ENCODE measurements around the gene MACROH2A2. TPM values are rescaled to one million over a fixed set of nuclear protein-coding genes. Genes with fewer than 3 reads are reported as not detected.
"Not testable (repeated sequence)": the region's sequence is repeated elsewhere in the genome, so short reads cannot be mapped to it uniquely, and the experiment has no call there.

MACROH2A2 gene
- 1 to 10 TPM; 4.9 to 5.0 TPM for total RNA-seq

DNA sequence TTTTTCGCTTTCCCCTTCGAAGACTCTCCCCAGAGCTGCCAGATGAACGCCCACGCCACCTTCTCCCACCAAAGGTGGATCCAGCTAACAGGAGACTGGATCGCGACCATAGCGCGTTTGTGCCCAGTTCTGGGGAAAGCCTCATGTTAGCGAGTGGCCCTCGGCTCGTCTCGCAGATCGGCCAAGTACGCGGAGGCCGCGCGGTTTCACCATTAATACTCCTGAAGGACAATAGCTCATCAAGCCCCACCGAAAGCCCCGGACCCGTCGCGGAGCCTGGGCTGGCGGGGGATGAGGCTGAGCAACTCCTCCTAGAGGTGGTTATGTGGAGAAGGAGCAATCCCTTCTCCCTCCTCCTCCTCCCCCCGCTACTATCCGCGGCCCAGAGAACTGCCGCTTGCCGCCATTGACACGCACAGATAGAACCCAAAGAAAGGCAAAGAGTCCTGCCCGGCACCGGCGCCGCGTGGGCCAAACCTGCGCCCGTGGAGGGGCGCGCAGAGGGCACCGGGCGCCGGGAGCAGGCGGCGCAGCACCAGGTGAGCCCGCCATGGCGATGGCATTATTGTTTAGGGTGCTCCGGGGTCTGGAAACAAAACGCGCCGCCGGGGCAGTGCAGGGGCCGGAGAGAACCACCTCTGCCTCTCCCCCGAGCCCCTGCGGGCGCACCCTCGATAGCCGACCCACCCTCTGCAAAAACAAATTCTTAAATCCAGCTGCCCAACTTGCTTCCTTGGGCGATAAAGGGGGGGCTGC, at the start of gene MACROH2A2:
Gene MACROH2A2, plus strand, starts transcription at position 385 of the 756 bp plus-strand sequence. CDS start 22,813 bp downstream, outside the sequence.
- DNase-seq, result peak; percentile 13
- Mint-ChIP-seq H3K9me3 (no peaks in the 10 kb centered on the region), H3K36me3 (ENCODE audit: low read depth) (no peaks in the 10 kb centered on the region), H3K27me3 (peaks cover 67% of the 10 kb centered on the region), H3K4me1 (peaks cover 8% of the 10 kb centered on the region), H3K4me3 (peak within 1 kb of the TSS; percentile 80), H3K27ac (peak within 1 kb of the TSS; percentile 27)
- ChIA-PET CTCF (no interaction called here), POLR2A (no interaction called here)

DNA sequence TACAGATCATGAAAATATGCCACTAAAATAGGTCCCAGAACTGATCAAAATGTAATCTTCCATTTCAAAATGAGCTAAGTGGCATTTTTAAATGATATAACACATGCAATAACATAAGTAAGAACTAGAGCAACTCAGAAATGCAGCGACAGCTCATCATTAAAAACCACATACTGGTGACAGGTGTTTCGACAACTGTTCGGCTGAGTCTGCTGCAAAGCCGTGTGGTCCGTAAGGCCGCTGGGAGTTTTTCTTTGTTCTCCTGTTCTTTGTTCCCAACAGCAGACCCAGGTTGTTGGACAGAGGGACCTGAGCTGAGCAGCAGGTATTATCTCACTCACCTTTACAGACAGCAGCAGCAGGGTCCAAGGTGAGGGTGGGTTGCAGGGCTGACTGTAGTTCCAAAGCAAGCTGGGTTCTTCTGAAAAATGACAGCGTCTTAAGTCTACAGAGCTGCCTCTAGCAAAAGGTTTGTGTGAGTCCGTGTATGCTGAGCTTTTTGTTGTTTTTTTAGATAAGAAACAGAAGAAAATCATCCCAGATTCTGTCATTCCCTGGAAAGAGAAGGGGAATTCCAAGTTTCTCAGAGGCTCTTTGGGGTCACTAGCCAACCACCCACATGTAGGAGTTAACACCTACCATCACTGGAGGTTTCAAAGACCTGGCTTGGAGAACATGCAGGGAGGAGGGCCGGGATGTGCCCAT, 45.4 kb upstream of the MACROH2A2 start:
- CTCF ChIA-PET, result no interaction called here
- Mint-ChIP-seq H3K27me3 (peaks cover 53% of the 10 kb centered on the region), H3K4me3 (no peak overlapping the region), H3K36me3 (ENCODE audit: low read depth) (no peaks in the 10 kb centered on the region), H3K4me1 (no peaks in the 10 kb centered on the region), H3K9me3 (no peaks in the 10 kb centered on the region), H3K27ac (no peak overlapping the region)
- POLR2A ChIA-PET, result no interaction called here
- DNase-seq, result no peak

DNA sequence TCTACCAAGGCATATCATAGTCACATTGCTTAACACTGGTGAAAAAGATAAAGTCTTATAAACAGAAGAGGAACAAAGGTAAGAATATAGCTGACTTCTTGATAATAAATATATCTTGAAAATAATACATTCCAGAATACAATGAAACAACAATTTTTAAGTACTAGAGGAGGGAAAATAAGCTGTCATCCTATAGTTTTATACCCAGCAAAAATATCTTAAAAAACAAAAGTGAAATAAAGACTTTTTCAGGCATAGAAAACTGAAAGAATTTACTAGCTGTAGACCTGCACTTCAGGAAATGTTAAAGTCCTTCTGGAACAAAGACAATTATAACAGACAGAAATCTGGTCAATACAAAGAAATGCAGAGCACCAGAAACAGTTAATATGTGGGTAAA, 21.4 kb upstream of the MACROH2A2 start:
- Mint-ChIP-seq H3K4me3 (no peak overlapping the region), H3K27ac (no peak overlapping the region)

GRCh38 chr10:70032667-70033289, 19.9 kb upstream of the MACROH2A2 start:
- H3K27ac Mint-ChIP-seq, result no peak overlapping the region
- ChIA-PET POLR2A (no interaction called here), CTCF (no interaction called here)
- H3K36me3 Mint-ChIP-seq (ENCODE audit: low read depth), result no peaks in the 10 kb centered on the region
- no peaks in the 10 kb centered on the region for H3K4me1 Mint-ChIP-seq
- DNase-seq, result no peak
- H3K4me3 Mint-ChIP-seq, result no peak overlapping the region
- H3K27me3 Mint-ChIP-seq, result peaks cover 31% of the 10 kb centered on the region
- peaks cover 15% of the 10 kb centered on the region for H3K9me3 Mint-ChIP-seq

More for the DNA sequence above, 21.4 kb upstream of the MACROH2A2 start:
- H3K36me3 Mint-ChIP-seq (ENCODE audit: low read depth), result no peaks in the 10 kb centered on the region
- ChIA-PET CTCF (interaction anchor here (1.1 kb wide), 1 partner anchor 14 kb away, joined by 3 read pairs; no protein-coding TSS in a partner anchor), POLR2A (no interaction called here)
- peaks cover 15% of the 10 kb centered on the region for H3K9me3 Mint-ChIP-seq
- no peak for DNase-seq
- H3K4me1 Mint-ChIP-seq, result no peaks in the 10 kb centered on the region
- H3K27me3 Mint-ChIP-seq, result peaks cover 31% of the 10 kb centered on the region

- peaks cover 19% of the 10 kb centered on the region for H3K9me3 Mint-ChIP-seq
- H3K36me3 Mint-ChIP-seq (ENCODE audit: low read depth), result no peaks in the 10 kb centered on the region
- no peak overlapping the region for H3K4me3 Mint-ChIP-seq
- DNase-seq, result no peak
- no peak overlapping the region for H3K27ac Mint-ChIP-seq
- no peaks in the 10 kb centered on the region for H3K4me1 Mint-ChIP-seq
- ChIA-PET POLR2A (no interaction called here), CTCF (no interaction called here)
- H3K27me3 Mint-ChIP-seq, result peaks cover 28% of the 10 kb centered on the region
Observed at GRCh38 chr10:70034232-70034631, 18.4 kb upstream of the MACROH2A2 start.

DNA sequence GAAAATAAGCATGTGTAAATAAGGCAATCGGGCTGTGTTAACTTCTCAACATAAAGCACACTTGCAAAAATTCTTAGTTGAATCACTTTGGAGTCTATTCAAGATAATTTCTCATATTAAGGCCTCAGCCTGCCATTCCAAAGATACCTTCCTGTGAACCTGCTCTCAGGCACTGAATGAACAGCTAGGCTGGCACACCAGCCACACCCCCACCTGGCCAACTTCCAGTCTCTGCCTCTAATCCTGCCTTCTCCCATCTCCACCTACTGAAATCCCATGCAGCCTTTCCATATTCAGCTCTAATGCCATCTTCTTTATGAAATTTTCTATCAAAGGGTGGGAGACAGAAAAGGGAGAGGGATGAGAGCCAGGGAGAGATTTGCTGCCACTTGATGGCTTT, 17.1 kb upstream of the MACROH2A2 start:
- DNase-seq, result no peak
- Mint-ChIP-seq H3K4me3 (no peak overlapping the region), H3K27me3 (peaks cover 29% of the 10 kb centered on the region), H3K9me3 (peaks cover 19% of the 10 kb centered on the region), H3K36me3 (ENCODE audit: low read depth) (no peaks in the 10 kb centered on the region), H3K27ac (no peak overlapping the region), H3K4me1 (no peaks in the 10 kb centered on the region)
- ChIA-PET POLR2A (no interaction called here), CTCF (no interaction called here)

DNA sequence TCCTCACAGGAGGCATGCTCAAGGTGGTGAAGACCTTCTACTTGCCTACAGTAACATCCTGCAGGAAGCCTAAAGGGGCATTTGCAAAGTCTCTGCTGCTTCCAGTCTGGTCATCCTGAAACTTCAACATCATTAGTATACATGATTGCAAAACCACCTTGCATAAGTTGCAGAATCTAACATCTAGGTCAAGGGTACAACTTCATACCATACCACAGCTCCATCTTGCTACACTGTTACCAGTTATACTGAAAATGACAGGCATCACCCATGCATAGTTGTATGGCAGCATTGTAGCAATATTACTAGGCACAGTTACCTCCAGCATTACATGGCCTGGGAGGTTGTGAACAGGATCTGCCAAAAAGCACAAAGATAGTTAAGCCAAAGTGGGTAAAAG, 13.7 kb upstream of the MACROH2A2 start:
- Mint-ChIP-seq H3K9me3 (peaks cover 21% of the 10 kb centered on the region), H3K4me1 (no peaks in the 10 kb centered on the region), H3K27ac (no peak overlapping the region), H3K36me3 (ENCODE audit: low read depth) (no peaks in the 10 kb centered on the region), H3K4me3 (no peak overlapping the region), H3K27me3 (peaks cover 19% of the 10 kb centered on the region)
- ChIA-PET CTCF (no interaction called here), POLR2A (no interaction called here)
- DNase-seq, result no peak

DNA sequence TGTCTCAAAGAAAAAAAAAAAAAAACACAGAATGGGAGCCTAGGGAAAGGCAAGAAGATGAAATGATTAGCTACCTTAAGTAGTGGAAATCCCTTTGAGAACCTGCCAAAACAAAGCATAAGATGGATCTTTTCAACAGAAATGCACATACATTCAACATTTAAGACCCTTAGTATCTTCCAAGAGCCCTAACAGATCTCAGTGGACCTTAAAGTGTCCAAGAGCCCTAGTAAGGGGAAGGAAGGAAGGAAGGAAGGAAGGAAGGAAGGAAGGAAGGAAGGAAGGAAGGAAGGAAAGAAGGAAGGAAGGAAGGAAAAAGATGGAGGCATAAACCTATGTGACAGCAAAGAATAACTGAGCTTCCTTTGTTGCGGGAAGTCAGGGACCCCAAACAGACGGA, 11.6 kb upstream of the MACROH2A2 start:
- peaks cover 21% of the 10 kb centered on the region for H3K9me3 Mint-ChIP-seq
- no peak for DNase-seq
- CTCF ChIA-PET, result no interaction called here
- no peaks in the 10 kb centered on the region for H3K4me1 Mint-ChIP-seq
- peaks cover 13% of the 10 kb centered on the region for H3K27me3 Mint-ChIP-seq
- no peak overlapping the region for H3K4me3 Mint-ChIP-seq
- H3K27ac Mint-ChIP-seq, result no peak overlapping the region
- POLR2A ChIA-PET, result no interaction called here
- H3K36me3 Mint-ChIP-seq (ENCODE audit: low read depth), result no peaks in the 10 kb centered on the region

DNA sequence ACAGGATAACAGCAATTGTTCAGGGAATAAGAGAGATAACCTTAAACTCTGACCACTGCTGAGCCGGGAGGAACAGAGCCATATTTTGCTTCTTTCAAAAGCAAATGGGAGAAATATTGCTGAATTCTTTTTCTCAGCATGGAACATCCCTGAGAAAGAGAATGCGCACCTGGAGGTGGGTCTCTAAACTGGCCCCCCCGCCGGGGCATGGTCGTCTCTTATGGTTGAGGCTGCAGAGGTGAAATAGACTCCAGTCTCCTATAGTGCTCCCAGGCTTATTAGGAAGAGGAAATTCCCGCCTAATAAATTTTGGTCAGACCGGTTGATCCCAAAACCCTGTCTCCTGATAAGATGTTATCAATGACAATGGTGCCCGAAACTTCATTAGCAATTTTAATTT, 10.9 kb upstream of the MACROH2A2 start:
- CTCF ChIA-PET; DNase-seq; H3K4me1 Mint-ChIP-seq; H3K36me3 Mint-ChIP-seq (ENCODE audit: low read depth); H3K27ac Mint-ChIP-seq; H3K4me3 Mint-ChIP-seq; POLR2A ChIA-PET: not testable (repeated sequence)
- Mint-ChIP-seq H3K27me3 (peaks cover 13% of the 10 kb centered on the region), H3K9me3 (peaks cover 21% of the 10 kb centered on the region)

- H3K4me3 Mint-ChIP-seq; CTCF ChIA-PET; H3K4me1 Mint-ChIP-seq; POLR2A ChIA-PET; H3K36me3 Mint-ChIP-seq (ENCODE audit: low read depth); H3K9me3 Mint-ChIP-seq; H3K27ac Mint-ChIP-seq; DNase-seq: not testable (repeated sequence)
- H3K27me3 Mint-ChIP-seq, result peaks cover 37% of the 10 kb centered on the region
Observed at GRCh38 chr10:70047066-70047465, 5.6 kb upstream of the MACROH2A2 start.

GRCh38 chr10:70048030-70048723, 4.5 kb upstream of the MACROH2A2 start:
- no peak for DNase-seq
- CTCF ChIA-PET, result no interaction called here
- H3K27me3 Mint-ChIP-seq, result peaks cover 46% of the 10 kb centered on the region

DNA sequence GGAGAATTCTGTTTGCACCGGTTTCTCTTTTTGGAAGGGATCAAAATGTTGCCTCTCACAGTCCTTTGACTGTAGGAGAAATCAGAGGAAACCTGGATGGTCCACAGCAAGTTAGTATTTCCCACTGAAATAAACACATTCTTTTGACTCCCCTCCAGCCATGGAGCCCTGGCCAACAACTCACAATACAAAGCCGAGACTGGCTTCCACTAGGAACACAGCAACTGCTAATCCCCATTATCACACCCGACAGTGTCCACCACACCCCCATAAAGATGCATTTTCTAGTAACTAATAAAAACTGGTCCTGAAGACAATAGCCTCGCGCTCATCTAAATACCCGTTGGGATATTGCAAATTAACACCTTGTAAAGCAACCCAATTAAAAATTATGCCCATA, 798 bp upstream of the MACROH2A2 start:
- H3K27me3 Mint-ChIP-seq, result peaks cover 67% of the 10 kb centered on the region
- no peaks in the 10 kb centered on the region for H3K9me3 Mint-ChIP-seq
- H3K4me1 Mint-ChIP-seq, result peaks cover 8% of the 10 kb centered on the region
- ChIA-PET POLR2A (no interaction called here), CTCF (no interaction called here)
- no peak overlapping the region for H3K27ac Mint-ChIP-seq
- peak overlapping the region; percentile 80 for H3K4me3 Mint-ChIP-seq
- no peak for DNase-seq
- no peaks in the 10 kb centered on the region for H3K36me3 Mint-ChIP-seq (ENCODE audit: low read depth)

More at GRCh38 chr10:70048030-70048723, 4.5 kb upstream of the MACROH2A2 start:
- Mint-ChIP-seq H3K36me3 (ENCODE audit: low read depth) (no peaks in the 10 kb centered on the region), H3K4me1 (peaks cover 6% of the 10 kb centered on the region), H3K27ac (no peak overlapping the region), H3K9me3 (no peaks in the 10 kb centered on the region), H3K4me3 (no peak overlapping the region)
- POLR2A ChIA-PET, result no interaction called here

GRCh38 chr10:70053218-70053840, 683 bp downstream of the MACROH2A2 start:
- Mint-ChIP-seq H3K4me3 (peak overlapping the region; percentile 80), H3K36me3 (ENCODE audit: low read depth) (no peaks in the 10 kb centered on the region), H3K27me3 (peaks cover 66% of the 10 kb centered on the region), H3K27ac (no peak overlapping the region), H3K4me1 (peaks cover 8% of the 10 kb centered on the region), H3K9me3 (no peaks in the 10 kb centered on the region)
- no peak for DNase-seq
- ChIA-PET CTCF (no interaction called here), POLR2A (no interaction called here)

Data from activated CD4-positive, alpha-beta T cell treated with anti-CD3 and anti-CD28 coated beads, Interleukin-2, amount 10 ng/mL, durations not matched to agents 7 days and 5 days (primary cell).